Measurements from ENCODE around the gene LTB4R2. TPM values are rescaled to one million over a fixed set of nuclear protein-coding genes. Genes with fewer than 3 reads are reported as not detected.

LTB4R2 gene
- 15.7 and 18.2 TPM in 2 replicates for total RNA-seq (2014; rRNA removed; shearing (Covaris generic))
- 37.6 TPM in 2 replicates for total RNA-seq (2022)
- Bru-seq, nascent RNA, result percentile 71 among the genes with signal in this experiment
- percentile 91 among the genes with signal in this experiment for BruChase-seq, experiment 1, labeled RNA remaining after a 6-hour chase
- BruChase-seq, experiment 2, labeled RNA remaining after a 2-hour chase, result percentile 89 among the genes with signal in this experiment
- long read RNA-seq, transcript LTB4R2-202 (1 exons, 3,092 nt), result major isoform, 9 of 12 reads
- long read RNA-seq, partial matches to known transcripts, result 0 of 12 reads
- long read RNA-seq, other reads (novel, unspliced or antisense), result 3 of 12 reads

DNA sequence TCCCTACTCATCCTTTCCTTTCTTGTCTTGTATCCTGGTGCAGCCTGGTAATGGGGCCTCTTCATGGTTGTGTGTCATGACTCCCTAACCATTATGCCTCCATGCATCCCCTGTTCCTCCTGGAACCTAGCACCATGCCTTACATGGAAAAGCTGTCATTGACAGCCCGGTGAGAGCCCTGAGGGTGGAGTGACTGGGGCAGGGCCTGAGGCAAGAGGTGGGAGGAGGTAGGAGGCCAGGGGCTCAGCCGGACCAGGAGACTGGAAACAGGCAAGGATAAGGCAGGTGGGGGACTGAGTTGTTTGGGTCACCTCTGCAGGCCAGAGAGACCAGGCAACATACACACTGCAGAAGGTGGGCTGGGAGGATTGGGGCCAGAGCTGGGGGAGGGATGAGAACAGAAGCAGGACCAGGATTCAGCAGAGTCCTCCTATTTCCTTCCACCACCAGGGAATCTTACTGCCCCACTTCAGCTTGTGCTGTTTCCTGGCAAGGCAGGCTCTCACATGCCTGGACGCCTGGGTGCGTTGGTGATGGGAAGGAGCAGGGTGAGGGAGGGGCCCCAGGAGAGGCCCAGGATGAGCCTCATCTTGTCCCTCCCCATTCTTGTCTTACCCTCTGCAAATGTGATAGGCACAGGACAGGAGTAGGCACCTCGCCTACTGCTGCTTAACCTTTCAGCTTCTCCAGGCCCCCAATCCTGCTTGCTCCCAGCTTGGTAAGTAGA, at the start of gene LTB4R2:
TSS of gene LTB4R2 (plus strand) at position 603 of the 727 bp plus-strand sequence. CDS start 525 bp downstream, outside the sequence.
- no TSS peak for BruUV-seq (replicated peaks)
- Histone ChIP-seq H4K20me1 (ENCODE audit: insufficient read depth, low read length) (no peaks in the 10 kb centered on the region), H3K79me2 (ENCODE audit: insufficient read depth, low read depth, low read length) (no peaks in the 10 kb centered on the region), H3K36me3 (ENCODE audit: insufficient read depth, low read length) (peaks cover 85% of the 10 kb centered on the region), H3K9me3 (ENCODE audit: low read length) (no peaks in the 10 kb centered on the region), H3K4me2 (ENCODE audit: low read length) (peak within 1 kb of the TSS; percentile 39; the same call in 1 of the 2 replicates), H3K9me2 (ENCODE audit: insufficient read depth, low read length) (no peaks in the 10 kb centered on the region), H3K4me3 (ENCODE audit: low read depth, low read length, poor library complexity, severe bottlenecking) (no peak within 1 kb of the TSS), H2AFZ (ENCODE audit: low read length) (no peak within 1 kb of the TSS), H3K4me1 (ENCODE audit: insufficient read depth, low read length, poor library complexity, severe bottlenecking) (peaks cover 38% of the 10 kb centered on the region), H3K27ac (ENCODE audit: low read depth, low read length, poor library complexity, severe bottlenecking) (no peak within 1 kb of the TSS)
- DNase-seq (ENCODE audit: low spot score), result no peak
- CTCF ChIA-PET (ENCODE audit: unreplicated experiment), result interaction anchor here (0.9 kb wide), 1 partner anchor 34 kb away, joined by 3 read pairs; no protein-coding TSS in a partner anchor
- POLR2A ChIA-PET, result interaction anchor here (0.7 to 2.5 kb wide), 3 partner anchors 8 to 39 kb away, joined by 3 to 9 read pairs (median 6); partner anchors contain the start of gene RABGGTA
- TF ChIP-seq, protein P1, sequence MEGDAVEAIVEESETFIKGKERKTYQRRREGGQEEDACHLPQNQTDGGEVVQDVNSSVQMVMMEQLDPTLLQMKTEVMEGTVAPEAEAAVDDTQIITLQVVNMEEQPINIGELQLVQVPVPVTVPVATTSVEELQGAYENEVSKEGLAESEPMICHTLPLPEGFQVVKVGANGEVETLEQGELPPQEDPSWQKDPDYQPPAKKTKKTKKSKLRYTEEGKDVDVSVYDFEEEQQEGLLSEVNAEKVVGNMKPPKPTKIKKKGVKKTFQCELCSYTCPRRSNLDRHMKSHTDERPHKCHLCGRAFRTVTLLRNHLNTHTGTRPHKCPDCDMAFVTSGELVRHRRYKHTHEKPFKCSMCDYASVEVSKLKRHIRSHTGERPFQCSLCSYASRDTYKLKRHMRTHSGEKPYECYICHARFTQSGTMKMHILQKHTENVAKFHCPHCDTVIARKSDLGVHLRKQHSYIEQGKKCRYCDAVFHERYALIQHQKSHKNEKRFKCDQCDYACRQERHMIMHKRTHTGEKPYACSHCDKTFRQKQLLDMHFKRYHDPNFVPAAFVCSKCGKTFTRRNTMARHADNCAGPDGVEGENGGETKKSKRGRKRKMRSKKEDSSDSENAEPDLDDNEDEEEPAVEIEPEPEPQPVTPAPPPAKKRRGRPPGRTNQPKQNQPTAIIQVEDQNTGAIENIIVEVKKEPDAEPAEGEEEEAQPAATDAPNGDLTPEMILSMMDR (conservative IDR thresholded peaks at IDR 0.05; ENCODE audit: low read length), result no peak
- no peak for TF ChIP-seq EZH2phosphoT487 (IDR thresholded peaks at IDR 0.05; ENCODE audit: borderline replicate concordance, low read depth, low read length)
- intact Hi-C loops (cut with micrococcal nuclease; ENCODE audit: unreplicated experiment), result no loop called here

DNA sequence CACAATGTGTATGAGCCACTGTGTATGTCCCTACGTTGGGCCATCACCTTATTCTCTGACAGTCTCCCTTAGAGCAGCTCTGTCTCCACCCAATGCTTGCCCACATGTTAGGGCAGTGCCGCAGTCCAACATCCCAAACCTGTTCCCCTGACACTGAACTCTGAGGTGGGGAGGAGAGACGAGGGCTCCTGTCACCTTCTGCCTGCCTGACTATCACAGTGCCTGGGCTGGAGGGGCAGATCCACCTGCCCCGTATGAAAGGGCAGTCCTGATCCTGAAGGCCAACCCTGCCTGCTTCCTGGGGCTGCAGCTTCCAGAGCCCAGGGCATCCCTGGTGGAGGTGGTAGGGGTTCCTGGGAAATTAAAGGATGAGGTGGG, 49.2 kb upstream of the LTB4R2 start:
- Histone ChIP-seq H4K20me1 (ENCODE audit: insufficient read depth, low read length) (no peaks in the 10 kb centered on the region), H3K27ac (ENCODE audit: low read depth, low read length, poor library complexity, severe bottlenecking) (no peak overlapping the region), H3K4me2 (ENCODE audit: low read length) (no peak overlapping the region), H3K79me2 (ENCODE audit: insufficient read depth, low read depth, low read length) (no peaks in the 10 kb centered on the region), H3K9me2 (ENCODE audit: insufficient read depth, low read length) (no peaks in the 10 kb centered on the region), H3K4me1 (ENCODE audit: insufficient read depth, low read length, poor library complexity, severe bottlenecking) (peaks cover 12% of the 10 kb centered on the region), H3K9me3 (ENCODE audit: low read length) (no peaks in the 10 kb centered on the region), H3K36me3 (ENCODE audit: insufficient read depth, low read length) (no peaks in the 10 kb centered on the region), H3K4me3 (ENCODE audit: low read depth, low read length, poor library complexity, severe bottlenecking) (no peak overlapping the region), H2AFZ (ENCODE audit: low read length) (no peak overlapping the region)
- CTCF ChIA-PET (ENCODE audit: unreplicated experiment), result no interaction called here
- no peak for DNase-seq (ENCODE audit: low spot score)
- BruUV-seq (replicated peaks), result no TSS peak
- POLR2A ChIA-PET, result interaction anchor here (0.6 kb wide), 1 partner anchor 939 kb away, joined by 3 read pairs; the partner anchor contains the start of gene PABPN1
- intact Hi-C loops (cut with micrococcal nuclease; ENCODE audit: unreplicated experiment), result no loop called here
- no peak for TF ChIP-seq EZH2phosphoT487 (IDR thresholded peaks at IDR 0.05; ENCODE audit: borderline replicate concordance, low read depth, low read length)
- TF ChIP-seq, protein P1 (conservative IDR thresholded peaks at IDR 0.05; ENCODE audit: low read length), result no peak

Measured in OCI-LY7 (cell line).